Measurements from ENCODE around the gene TNS4.

Gene TNS4

GRCh38 chr17:40473573-40474365 lies 27.7 kb downstream of the TNS4 start:
- Histone ChIP-seq H3K36me3 (ENCODE audit: control insufficient read depth in 5 of 5, insufficient read depth in 5 of 5, low read length in 5 of 5) (no peaks in the 10 kb centered on the region), H3K4me1 (ENCODE audit: control insufficient read depth in 5 of 5, insufficient read depth in 5 of 5, low read length in 5 of 5) (peaks cover 0 to 10% (median 6%) of the 10 kb centered on the region in 5 donors), H3K9ac (ENCODE audit: low read length in 5 of 5) (no peak overlapping the region), H3K27ac (ENCODE audit: low read depth, low read length) (no peak overlapping the region), H3K4me3 (ENCODE audit: low read depth in 1 of 5, low read length in 5 of 5) (no peak overlapping the region), H3K9me3 (ENCODE audit: control insufficient read depth in 5 of 5, low read length in 5 of 5) (no peaks in the 10 kb centered on the region), H3K27me3 (ENCODE audit: control insufficient read depth in 5 of 5, insufficient read depth in 4 of 5, low read length in 5 of 5) (no peaks in the 10 kb centered on the region)

DNA sequence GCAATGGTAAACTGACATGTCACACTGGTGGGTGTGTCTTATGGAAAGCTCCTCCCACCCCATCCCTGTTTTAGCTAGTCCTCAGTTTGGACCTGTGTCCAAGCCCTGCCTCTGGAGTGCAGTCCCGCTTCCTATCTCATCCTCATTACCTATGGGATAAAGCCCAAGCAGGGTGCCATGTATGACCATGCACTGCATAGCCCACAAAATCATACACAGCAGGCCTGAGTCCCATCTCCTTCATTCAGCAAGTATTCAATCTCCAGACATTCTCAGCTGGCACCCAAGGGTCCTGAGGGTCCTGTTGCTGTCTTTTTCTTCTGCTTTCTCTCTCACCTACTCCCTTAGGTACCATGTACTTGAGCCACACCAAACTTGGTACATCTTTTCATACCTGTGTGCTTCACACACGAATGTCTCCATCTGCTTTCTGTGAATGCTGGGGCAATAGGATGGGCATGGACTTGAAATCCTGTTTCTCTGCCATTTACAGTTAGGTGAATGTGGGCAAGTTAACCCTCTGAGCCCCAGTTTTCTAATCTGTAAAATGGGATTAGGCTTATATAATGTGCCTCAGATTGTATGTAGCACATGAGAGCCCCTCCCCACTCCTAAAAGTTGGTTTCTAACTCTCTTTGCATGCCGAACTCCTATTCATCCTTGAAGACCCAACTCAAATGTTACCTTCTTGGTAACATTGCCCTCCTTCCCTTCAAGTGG lies 28.5 kb downstream of the TNS4 start:
- no peaks in the 10 kb centered on the region for H3K27me3 ChIP-seq (ENCODE audit: control insufficient read depth in 5 of 5, insufficient read depth in 4 of 5, low read length in 5 of 5)

DNA sequence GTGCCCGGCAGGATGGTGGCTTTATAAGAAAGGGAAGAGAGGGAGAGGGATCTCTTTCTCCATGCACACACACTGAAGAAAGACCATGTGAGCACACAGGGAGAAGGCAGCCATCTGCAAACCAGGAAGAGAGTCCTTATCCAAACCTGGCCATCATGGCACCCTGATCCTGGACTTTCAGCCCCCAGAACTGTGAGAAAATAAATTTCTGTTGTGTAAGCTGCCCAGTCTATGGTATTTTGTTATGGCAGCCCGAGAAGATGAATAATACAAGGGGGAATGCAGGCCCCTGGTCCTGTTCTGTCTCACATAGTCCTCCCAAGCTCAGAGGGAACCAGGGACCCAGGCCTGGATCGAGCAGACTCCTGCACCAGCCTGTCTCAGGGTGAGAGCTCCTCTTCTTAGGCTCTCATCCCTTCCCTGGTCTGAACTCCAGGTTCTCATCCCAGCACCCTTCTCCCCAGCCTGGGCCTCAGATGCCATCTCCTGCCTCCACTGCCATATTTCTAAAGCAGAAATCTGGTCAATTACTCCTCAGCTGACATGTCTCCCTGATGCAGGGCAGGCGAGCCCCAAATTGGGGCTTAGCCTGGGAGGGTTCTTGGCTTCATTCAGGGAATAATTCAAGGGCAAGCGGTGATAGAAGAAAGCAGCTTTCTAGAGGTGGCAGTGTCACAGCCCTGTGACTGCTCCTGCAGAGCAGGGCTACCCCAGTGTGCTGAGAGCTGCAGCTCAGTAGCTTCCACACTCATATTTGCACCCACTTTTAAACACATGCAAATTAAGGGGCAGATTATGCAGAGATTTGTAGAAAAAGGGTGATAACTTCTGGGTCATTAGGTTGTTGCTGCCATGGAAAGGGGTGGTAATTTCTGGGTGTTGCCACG lies 29.3 kb downstream of the TNS4 start:
- no peaks in the 10 kb centered on the region for H3K9me3 ChIP-seq (ENCODE audit: control insufficient read depth in 5 of 5, low read length in 5 of 5)
- no peaks in the 10 kb centered on the region for H3K27me3 ChIP-seq (ENCODE audit: control insufficient read depth in 5 of 5, insufficient read depth in 4 of 5, low read length in 5 of 5)
- H3K4me1 ChIP-seq (ENCODE audit: control insufficient read depth in 5 of 5, insufficient read depth in 5 of 5, low read length in 5 of 5): peaks cover 0 to 10% (median 6%) of the 10 kb centered on the region in 5 donors
- H3K9ac ChIP-seq (ENCODE audit: low read length in 5 of 5): no peak overlapping the region
- H3K4me3 ChIP-seq (ENCODE audit: low read depth in 1 of 5, low read length in 5 of 5): no peak overlapping the region
- H3K27ac ChIP-seq (ENCODE audit: low read depth, low read length): no peak overlapping the region
- no peaks in the 10 kb centered on the region for H3K36me3 ChIP-seq (ENCODE audit: control insufficient read depth in 5 of 5, insufficient read depth in 5 of 5, low read length in 5 of 5)

More for the DNA sequence above, 28.5 kb downstream of the TNS4 start:
- Histone ChIP-seq H3K4me1 (ENCODE audit: control insufficient read depth in 5 of 5, insufficient read depth in 5 of 5, low read length in 5 of 5) (peaks cover 0 to 10% (median 6%) of the 10 kb centered on the region in 5 donors), H3K9ac (ENCODE audit: low read length in 5 of 5) (no peak overlapping the region), H3K27ac (ENCODE audit: low read depth, low read length) (no peak overlapping the region), H3K36me3 (ENCODE audit: control insufficient read depth in 5 of 5, insufficient read depth in 5 of 5, low read length in 5 of 5) (no peaks in the 10 kb centered on the region), H3K4me3 (ENCODE audit: low read depth in 1 of 5, low read length in 5 of 5) (no peak overlapping the region), H3K9me3 (ENCODE audit: control insufficient read depth in 5 of 5, low read length in 5 of 5) (no peaks in the 10 kb centered on the region)

DNA sequence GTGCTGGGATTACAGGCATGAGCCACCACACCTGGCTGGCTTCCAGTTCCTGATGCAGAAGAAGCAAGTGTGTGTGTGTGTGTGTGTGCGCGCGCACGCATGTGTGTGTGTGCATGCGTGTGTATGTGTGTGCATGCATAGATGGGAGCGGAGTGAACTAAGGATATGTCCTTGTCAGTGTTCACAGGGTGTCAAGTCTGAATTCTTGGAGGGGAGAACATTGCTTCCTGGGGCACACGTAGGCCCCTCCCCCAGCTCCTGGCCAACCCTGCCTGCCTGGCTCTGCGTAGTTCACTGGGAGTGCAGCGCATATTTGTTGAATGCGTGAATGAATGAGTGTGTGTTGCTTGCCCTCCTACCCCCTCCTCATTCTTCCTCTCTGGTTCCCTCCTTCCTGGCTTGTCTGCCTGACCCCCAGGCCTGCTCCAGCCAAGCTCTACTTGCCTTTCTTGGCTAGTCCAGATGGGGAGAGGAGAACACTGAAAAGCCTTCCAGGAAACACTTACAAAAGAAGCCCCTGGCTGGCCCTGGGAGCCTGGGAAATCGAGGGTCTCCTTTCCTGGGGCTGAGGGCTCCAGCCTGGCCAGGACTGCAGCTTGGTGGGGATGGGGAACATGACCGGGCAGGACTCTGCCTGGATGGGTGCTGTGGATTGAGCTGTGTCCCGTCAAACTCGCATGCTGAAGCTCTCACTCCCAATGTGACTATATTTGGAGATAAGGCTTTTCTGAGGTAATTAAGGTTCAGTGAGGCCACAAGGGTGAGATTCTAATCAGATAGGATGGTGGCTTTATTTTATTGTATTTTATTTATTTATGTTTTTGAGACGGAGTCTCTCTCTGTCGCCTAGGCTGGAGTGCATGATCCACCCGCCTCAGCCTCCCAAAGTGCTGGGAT lies 30.2 kb downstream of the TNS4 start:
- no peak overlapping the region for H3K4me3 ChIP-seq (ENCODE audit: low read depth in 1 of 5, low read length in 5 of 5)
- H3K9me3 ChIP-seq (ENCODE audit: control insufficient read depth in 5 of 5, low read length in 5 of 5): no peaks in the 10 kb centered on the region
- no peaks in the 10 kb centered on the region for H3K27me3 ChIP-seq (ENCODE audit: control insufficient read depth in 5 of 5, insufficient read depth in 4 of 5, low read length in 5 of 5)
- peaks cover 0 to 7% (median 6%) of the 10 kb centered on the region in 5 donors for H3K4me1 ChIP-seq (ENCODE audit: control insufficient read depth in 5 of 5, insufficient read depth in 5 of 5, low read length in 5 of 5)
- no peaks in the 10 kb centered on the region for H3K36me3 ChIP-seq (ENCODE audit: control insufficient read depth in 5 of 5, insufficient read depth in 5 of 5, low read length in 5 of 5)
- H3K27ac ChIP-seq (ENCODE audit: low read depth, low read length): no peak overlapping the region
- no peak overlapping the region for H3K9ac ChIP-seq (ENCODE audit: low read length in 5 of 5)

DNA sequence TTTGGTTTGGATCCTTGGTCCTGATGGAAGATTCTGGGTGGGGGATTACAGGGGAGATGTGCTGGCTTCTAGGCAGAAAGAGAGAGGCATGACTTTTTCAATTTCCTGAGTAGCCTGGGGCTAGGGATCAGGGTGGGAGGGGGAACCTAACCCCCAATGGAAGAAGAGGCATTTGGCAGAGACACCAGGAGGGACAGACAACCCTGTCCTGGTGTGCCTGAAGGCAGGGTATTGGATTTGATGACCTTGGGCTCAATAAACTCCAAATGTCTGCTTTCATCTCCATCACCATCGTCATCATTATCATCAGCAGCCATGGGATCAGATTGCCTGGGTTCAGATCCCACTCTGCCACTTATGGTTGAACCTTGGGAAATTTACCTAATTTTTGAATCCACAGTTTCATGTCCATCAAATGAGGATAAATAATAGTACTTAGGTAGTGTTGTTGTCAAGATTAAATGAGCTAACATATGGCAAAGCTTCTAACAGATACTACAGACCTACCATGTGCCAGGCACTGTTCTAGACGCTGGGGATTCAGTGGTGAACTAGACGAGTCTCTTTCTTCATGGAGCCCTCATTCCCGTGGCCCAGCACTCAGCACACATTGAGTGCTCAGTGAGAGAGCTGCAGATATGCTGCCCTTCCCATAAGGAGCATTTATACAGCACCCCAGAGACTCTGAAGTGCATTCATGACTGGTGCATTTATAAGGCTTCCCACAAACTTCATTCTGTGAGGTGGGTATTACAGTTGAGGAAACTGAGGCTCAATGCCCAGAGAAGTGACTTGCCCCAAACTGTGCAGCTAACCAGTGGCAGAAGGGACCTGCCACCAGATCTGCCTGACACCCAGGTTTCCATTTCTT lies 31.4 kb downstream of the TNS4 start:
- no peak overlapping the region for H3K4me3 ChIP-seq (ENCODE audit: low read depth in 1 of 5, low read length in 5 of 5)
- H3K4me1 ChIP-seq (ENCODE audit: control insufficient read depth in 5 of 5, insufficient read depth in 5 of 5, low read length in 5 of 5): no peaks in the 10 kb centered on the region
- H3K36me3 ChIP-seq (ENCODE audit: control insufficient read depth in 5 of 5, insufficient read depth in 5 of 5, low read length in 5 of 5): no peaks in the 10 kb centered on the region
- no peaks in the 10 kb centered on the region for H3K9me3 ChIP-seq (ENCODE audit: control insufficient read depth in 5 of 5, low read length in 5 of 5)
- no peaks in the 10 kb centered on the region for H3K27me3 ChIP-seq (ENCODE audit: control insufficient read depth in 5 of 5, insufficient read depth in 4 of 5, low read length in 5 of 5)
- H3K27ac ChIP-seq (ENCODE audit: low read depth, low read length): no peak overlapping the region
- no peak overlapping the region for H3K9ac ChIP-seq (ENCODE audit: low read length in 5 of 5)

- Histone ChIP-seq H3K4me3 (ENCODE audit: low read depth in 1 of 5, low read length in 5 of 5) (no peak overlapping the region), H3K9ac (ENCODE audit: low read length in 5 of 5) (no peak overlapping the region), H3K36me3 (ENCODE audit: control insufficient read depth in 5 of 5, insufficient read depth in 5 of 5, low read length in 5 of 5) (no peaks in the 10 kb centered on the region), H3K4me1 (ENCODE audit: control insufficient read depth in 5 of 5, insufficient read depth in 5 of 5, low read length in 5 of 5) (peaks cover 0 to 5% (median 2%) of the 10 kb centered on the region in 5 donors), H3K27me3 (ENCODE audit: control insufficient read depth in 5 of 5, insufficient read depth in 4 of 5, low read length in 5 of 5) (no peaks in the 10 kb centered on the region), H3K27ac (ENCODE audit: low read depth, low read length) (no peak overlapping the region), H3K9me3 (ENCODE audit: control insufficient read depth in 5 of 5, low read length in 5 of 5) (no peaks in the 10 kb centered on the region)
These were observed 32.9 kb downstream of the TNS4 start for GRCh38 chr17:40468560-40468959.

- H3K9me3 ChIP-seq (ENCODE audit: control insufficient read depth in 5 of 5, low read length in 5 of 5): no peaks in the 10 kb centered on the region
- no peak overlapping the region for H3K27ac ChIP-seq (ENCODE audit: low read depth, low read length)
- no peak overlapping the region for H3K4me3 ChIP-seq (ENCODE audit: low read depth in 1 of 5, low read length in 5 of 5)
- peaks cover 5 to 16% (median 13%) of the 10 kb centered on the region in 5 donors for H3K4me1 ChIP-seq (ENCODE audit: control insufficient read depth in 5 of 5, insufficient read depth in 5 of 5, low read length in 5 of 5)
- H3K36me3 ChIP-seq (ENCODE audit: control insufficient read depth in 5 of 5, insufficient read depth in 5 of 5, low read length in 5 of 5): no peaks in the 10 kb centered on the region
- H3K27me3 ChIP-seq (ENCODE audit: control insufficient read depth in 5 of 5, insufficient read depth in 4 of 5, low read length in 5 of 5): no peaks in the 10 kb centered on the region
- no peak overlapping the region for H3K9ac ChIP-seq (ENCODE audit: low read length in 5 of 5)
These were observed 34.0 kb downstream of the TNS4 start for GRCh38 chr17:40467281-40467867.

DNA sequence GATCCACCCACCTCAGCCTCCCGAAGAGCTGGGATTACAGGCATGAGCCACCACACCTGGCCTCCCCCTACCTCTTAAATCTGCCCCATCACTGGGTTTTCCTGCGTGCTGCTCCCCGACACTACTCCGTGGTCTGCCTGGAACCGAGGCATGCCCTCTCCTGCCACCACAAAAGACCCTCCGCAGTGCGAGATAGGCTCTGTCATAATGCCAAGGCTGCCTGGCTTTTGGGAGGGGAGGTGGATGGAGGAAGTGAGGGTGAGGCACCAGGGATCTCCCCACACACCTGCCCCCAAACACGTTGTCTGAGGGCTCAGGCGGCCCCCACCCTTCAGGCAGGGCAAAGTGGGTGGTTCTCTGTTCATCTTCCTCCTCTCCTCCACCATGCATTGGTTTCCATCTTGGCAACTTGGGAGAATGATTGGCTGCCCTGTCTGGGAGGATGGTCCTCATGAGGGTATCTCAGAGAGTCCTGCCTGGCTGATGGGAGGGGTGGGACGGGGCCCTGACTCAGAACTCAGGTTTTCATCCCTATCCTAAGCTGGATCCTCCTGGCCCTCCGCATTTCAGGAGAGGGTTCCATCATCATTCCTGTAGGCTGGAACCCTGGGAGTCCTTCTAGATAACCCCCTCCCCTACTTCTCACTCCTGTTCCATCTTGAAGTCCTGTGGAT lies 35.0 kb downstream of the TNS4 start:
- peaks cover 10 to 25% (median 22%) of the 10 kb centered on the region in 5 donors for H3K4me1 ChIP-seq (ENCODE audit: control insufficient read depth in 5 of 5, insufficient read depth in 5 of 5, low read length in 5 of 5)

More for the DNA sequence above, 35.0 kb downstream of the TNS4 start:
- H3K27ac ChIP-seq (ENCODE audit: low read depth, low read length): no peak overlapping the region
- no peaks in the 10 kb centered on the region for H3K27me3 ChIP-seq (ENCODE audit: control insufficient read depth in 5 of 5, insufficient read depth in 4 of 5, low read length in 5 of 5)
- H3K36me3 ChIP-seq (ENCODE audit: control insufficient read depth in 5 of 5, insufficient read depth in 5 of 5, low read length in 5 of 5): no peaks in the 10 kb centered on the region
- no peak overlapping the region for H3K9ac ChIP-seq (ENCODE audit: low read length in 5 of 5)
- no peak overlapping the region for H3K4me3 ChIP-seq (ENCODE audit: low read depth in 1 of 5, low read length in 5 of 5)
- H3K9me3 ChIP-seq (ENCODE audit: control insufficient read depth in 5 of 5, low read length in 5 of 5): no peaks in the 10 kb centered on the region
